Activated CD8-positive, alpha-beta memory T cell treated with anti-CD3 and anti-CD28 coated beads, Interleukin-2, amount 50 U/mL, for 1 hour (primary cell): ENCODE data around the gene CFTR.

Source experiments
- DNase-seq: peaks from one replicate; pipeline ENCODE4 v3.0.0-alpha.2; 2020; ENCODE audit errors: extremely low read depth

CFTR gene

GRCh38 chr7:117648203-117648866 is 168.5 kb downstream of the CFTR start:
- no peak for DNase-seq

DNA sequence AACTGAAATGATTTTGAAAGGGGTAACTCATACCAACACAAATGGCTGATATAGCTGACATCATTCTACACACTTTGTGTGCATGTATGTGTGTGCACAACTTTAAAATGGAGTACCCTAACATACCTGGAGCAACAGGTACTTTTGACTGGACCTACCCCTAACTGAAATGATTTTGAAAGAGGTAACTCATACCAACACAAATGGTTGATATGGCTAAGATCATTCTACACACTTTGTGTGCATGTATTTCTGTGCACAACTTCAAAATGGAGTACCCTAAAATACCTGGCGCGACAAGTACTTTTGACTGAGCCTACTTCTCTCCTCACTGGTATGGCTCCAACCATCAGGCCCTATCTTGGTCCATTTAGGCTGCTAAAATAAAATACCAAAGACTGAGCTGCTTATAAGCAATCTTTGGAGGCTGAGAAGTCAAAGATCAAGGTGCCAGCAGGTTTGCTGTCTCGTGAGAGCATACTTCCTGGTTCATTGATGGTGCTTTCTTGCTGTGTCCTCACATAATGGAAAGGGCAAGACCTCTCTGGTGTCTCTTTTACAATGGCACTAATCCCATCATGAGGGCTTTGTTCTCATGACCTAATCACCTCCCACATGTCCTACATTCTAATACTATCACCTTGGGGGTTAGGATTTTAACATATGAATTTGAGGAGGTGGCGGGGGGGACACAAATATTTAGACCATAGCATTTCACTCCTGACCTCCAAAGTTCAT is 173.3 kb downstream of the CFTR start:
- no peak for DNase-seq

- no peak for DNase-seq
These were observed 175.0 kb downstream of the CFTR start for GRCh38 chr7:117654780-117655179.

- no peak for DNase-seq
These were observed 177.0 kb downstream of the CFTR start for GRCh38 chr7:117656806-117657205.

DNA sequence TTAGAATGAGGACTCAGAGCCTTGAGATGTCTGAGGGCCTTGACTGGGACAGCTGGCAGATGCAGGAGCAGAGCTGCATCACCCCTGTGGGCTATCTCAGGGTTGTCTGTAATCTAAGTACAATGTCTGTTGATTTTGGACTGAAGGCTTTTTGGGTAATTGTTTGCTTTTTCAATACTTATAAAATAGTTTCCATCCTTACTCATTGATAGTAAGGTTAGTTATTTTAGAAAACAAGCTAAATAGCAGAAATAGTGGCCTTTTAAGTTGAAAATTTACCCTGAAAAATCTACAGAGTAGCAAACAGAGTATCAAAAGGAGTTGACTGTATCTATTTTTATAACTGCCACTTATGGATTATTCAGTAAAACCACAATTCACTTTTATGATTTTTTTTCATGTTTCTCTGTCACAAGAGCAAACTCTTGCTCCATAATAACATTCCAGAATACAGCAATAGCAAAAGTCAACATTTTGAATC is 179.7 kb downstream of the CFTR start:
- DNase-seq: no peak

GRCh38 chr7:117661328-117661727 is 181.5 kb downstream of the CFTR start:
- no peak for DNase-seq

DNA sequence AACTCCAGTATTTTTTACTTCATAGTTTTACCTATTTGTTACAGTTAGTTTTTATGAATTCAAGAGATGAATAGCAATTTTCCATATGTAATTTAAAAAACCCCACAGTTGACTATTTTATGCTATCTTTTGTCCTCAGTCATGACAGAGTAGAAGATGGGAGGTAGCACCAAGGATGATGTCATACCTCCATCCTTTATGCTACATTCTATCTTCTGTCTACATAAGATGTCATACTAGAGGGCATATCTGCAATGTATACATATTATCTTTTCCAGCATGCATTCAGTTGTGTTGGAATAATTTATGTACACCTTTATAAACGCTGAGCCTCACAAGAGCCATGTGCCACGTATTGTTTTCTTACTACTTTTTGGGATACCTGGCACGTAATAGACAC is 184.2 kb downstream of the CFTR start:
- no peak for DNase-seq

GRCh38 chr7:117665368-117665767 is 185.5 kb downstream of the CFTR start:
- DNase-seq: no peak

GRCh38 chr7:117666031-117666430 is 186.2 kb downstream of the CFTR start:
- DNase-seq: no peak

DNA sequence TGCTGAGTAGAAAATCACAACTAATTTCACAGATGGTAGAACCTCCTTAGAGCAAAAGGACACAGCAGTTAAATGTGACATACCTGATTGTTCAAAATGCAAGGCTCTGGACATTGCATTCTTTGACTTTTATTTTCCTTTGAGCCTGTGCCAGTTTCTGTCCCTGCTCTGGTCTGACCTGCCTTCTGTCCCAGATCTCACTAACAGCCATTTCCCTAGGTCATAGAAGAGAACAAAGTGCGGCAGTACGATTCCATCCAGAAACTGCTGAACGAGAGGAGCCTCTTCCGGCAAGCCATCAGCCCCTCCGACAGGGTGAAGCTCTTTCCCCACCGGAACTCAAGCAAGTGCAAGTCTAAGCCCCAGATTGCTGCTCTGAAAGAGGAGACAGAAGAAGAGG is 186.9 kb downstream of the CFTR start:
- no peak for DNase-seq

- no peak for DNase-seq
These were observed 187.6 kb downstream of the CFTR start for GRCh38 chr7:117667456-117667855.

DNA sequence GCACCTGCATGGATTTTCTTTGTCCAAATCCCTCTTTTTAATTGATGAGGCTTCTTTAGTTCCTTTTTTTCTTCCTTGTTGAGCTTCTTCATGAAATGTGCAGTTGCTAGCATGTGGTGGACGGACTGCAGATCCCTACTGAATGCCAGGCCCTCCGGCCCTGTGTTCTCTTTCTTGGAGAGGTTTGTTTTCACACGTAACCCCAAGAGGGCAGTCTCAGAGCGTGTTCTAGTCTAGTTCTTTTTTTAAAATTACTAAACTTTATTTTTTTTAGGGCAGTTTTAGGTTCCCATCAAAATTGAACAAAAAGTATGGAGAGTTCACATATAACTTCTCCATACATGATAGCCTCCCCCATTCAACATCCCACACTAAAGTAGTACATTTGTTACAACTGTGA is 190.0 kb downstream of the CFTR start:
- DNase-seq: no peak

- DNase-seq: no peak
These were observed 192.6 kb downstream of the CFTR start for GRCh38 chr7:117672453-117672852.

- DNase-seq: no peak
These were observed 193.5 kb downstream of the CFTR start for GRCh38 chr7:117673367-117673766.

DNA sequence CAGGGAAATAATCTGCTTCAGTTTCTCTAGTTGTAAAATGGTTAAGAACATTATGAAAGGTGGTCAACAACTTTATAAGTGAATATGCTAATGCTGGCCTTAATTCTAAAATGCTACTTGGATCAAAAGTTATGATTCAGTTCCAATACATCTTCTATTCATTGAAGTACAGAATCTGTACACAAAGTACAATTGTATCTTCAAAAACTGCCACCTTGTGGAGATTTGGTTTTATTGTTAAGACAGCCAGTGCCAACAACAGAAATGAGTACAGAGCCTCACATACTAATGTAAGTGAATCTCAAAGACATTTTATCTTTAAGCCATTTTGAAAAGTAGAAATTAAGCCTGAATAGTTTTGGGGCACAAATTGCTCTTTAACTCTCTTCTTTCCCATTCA is 194.0 kb downstream of the CFTR start:
- DNase-seq: no peak

GRCh38 chr7:117674617-117675016 is 194.8 kb downstream of the CFTR start:
- no peak for DNase-seq

DNA sequence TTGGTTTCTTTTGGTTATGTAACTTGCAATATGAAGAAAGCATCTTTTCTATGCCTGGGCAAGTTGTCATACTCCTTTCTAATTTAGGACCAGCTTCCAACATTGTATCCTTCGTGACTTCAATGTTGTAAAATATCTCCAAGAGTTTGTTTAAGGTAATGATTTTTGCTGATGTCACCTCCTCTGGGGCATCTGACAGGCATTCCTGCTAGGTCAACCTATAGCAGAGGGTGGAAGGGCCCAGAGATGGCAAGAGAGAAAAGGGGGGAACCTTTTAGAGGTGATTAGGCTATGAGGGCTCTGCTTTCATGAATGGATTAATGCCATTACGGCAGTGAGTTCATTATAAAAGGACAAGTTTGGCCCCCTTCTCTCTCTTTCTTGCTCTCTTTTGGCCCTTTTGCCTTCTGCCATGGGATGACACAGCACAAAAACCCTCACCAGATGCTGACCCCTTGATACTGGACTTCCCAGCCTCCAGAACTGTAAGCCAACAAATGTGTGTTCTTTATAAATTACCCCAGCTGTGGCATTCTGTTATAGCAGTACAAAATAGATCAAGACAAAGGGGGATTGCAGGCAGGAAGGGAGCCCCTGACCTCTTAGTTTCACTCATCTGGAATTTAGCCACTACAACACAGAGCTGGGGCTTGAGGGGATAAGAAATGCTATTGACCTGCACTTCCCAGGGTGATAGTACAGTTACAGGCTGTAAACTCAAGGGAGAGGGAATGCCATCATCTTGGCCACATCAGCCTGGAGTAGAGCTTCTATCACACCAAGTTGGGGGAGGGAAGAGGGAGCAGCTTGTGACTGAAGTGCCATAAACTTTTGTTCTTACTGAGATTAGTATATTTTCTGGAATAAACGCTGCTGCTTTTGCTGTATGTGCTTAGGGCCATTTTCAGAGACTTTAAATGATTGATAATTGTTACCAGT is 195.9 kb downstream of the CFTR start:
- no peak for DNase-seq

GRCh38 chr7:117679120-117679519 is 199.3 kb downstream of the CFTR start:
- no peak for DNase-seq

GRCh38 chr7:117682681-117683385 is 203.0 kb downstream of the CFTR start:
- no peak for DNase-seq

DNA sequence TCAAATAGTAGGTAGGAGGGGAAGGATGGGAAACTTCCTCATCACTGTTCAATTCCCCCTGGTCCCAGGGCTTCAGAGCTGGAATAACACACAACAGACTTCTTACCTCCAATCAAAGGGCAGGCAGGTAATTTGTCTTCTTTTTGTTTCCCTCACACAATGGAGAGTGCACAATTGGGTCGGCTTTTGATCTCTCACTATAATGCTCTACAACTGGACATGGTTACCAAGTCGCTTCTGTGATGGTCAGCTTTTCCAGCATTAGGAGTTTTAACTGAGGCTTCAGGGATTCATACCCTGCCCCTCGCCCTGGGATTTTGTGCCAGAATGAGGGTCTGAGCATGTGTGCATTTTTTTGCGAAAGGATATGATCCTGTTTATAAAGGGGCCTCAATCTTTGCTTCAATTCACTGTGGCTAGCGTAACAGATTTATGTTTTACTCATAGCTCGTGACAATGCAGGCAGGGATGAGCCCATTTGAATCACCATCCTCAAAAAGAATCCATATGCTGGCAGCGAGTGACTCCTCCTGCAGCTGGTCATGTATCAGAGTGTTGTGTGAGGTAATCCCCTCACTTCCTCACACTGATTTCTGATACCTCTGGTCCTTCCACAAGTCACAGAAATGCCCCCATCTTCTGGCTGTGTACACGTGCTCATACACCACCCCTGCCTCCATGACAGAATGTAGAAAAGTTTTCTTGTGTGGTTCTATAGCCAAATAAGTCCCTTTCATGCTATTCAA is 203.8 kb downstream of the CFTR start:
- DNase-seq: no peak

DNA sequence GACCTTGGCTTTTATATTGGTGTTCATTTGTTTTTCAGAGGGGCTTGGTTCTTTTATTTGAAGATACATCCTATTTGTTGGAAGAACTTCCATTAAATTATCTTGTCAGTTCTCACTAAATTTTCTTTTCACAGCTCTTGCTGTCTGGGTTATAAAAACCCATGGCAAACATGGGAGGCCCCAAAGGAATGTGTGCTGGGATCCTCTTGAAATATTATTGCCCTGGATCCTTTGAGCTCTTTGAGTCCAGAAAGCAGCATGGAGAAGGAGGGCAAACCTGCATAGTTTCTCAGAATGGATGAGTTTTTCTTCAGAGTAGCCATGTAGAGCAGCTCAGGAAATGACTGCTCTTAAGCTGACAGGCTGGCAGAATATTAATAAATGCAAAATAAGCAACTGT is 206.0 kb downstream of the CFTR start:
- DNase-seq: no peak
